Hepatocyte (in vitro differentiated cells): ENCODE measurements around the gene SPDYE4. TPM values are rescaled to one million over a fixed set of nuclear protein-coding genes. Genes with fewer than 3 reads are reported as not detected.

ENCODE experiments used
- DNase-seq: peaks from one replicate; pipeline ENCODE4 v3.0.0-alpha.2; 2016; ENCODE audit warnings: low spot score
- H2AFZ ChIP-seq: fragments of 200-600 bp; sonication (generic); 2 replicates; pipeline ENCODE4 v1.6.0; 2016; ENCODE audit warnings: antibody characterized with exemption, mild to moderate bottlenecking
- H3K27ac ChIP-seq: fragments of 200-600 bp; sonication (generic); 2 replicates; pipeline ENCODE4 v1.5.1; 2016; ENCODE audit warnings: mild to moderate bottlenecking
- H3K27me3 ChIP-seq: fragments of 200-600 bp; sonication (generic); 2 replicates; pipeline ENCODE4 v1.6.1; 2016
- H3K36me3 ChIP-seq: fragments of 200-600 bp; sonication (generic); replicated peaks from 2 replicates; pipeline ENCODE4 v1.5.1; 2016; ENCODE audit warnings: low read depth; ENCODE audit not compliant: insufficient read depth
- H3K4me1 ChIP-seq: fragments of 200-600 bp; sonication (generic); 2 replicates; pipeline ENCODE4 v1.5.1; 2016; ENCODE audit warnings: mild to moderate bottlenecking, moderate library complexity; ENCODE audit not compliant: insufficient read depth
- H3K4me2 ChIP-seq: fragments of 200-600 bp; sonication (generic); 2 replicates; pipeline ENCODE4 v1.6.0; 2016
- H3K4me3 ChIP-seq: fragments of 200-600 bp; sonication (generic); 2 replicates; pipeline ENCODE4 v1.5.1; 2016; ENCODE audit warnings: mild to moderate bottlenecking
- H3K79me2 ChIP-seq: fragments of 200-600 bp; sonication (generic); 2 replicates; pipeline ENCODE4 v1.6.0; 2017; ENCODE audit warnings: mild to moderate bottlenecking
- H3K9me2 ChIP-seq: fragments of 200-600 bp; sonication (generic); replicated peaks from 2 replicates; pipeline ENCODE4 v1.6.0; 2017; ENCODE audit warnings: mild to moderate bottlenecking; ENCODE audit not compliant: insufficient read depth
- H3K9me3 ChIP-seq: fragments of 200-600 bp; sonication (generic); 2 replicates; pipeline ENCODE4 v1.5.1; 2016; ENCODE audit warnings: low read depth, mild to moderate bottlenecking
- H4K20me1 ChIP-seq: fragments of 200-600 bp; sonication (generic); 2 replicates; pipeline ENCODE4 v1.6.0; 2016; ENCODE audit warnings: mild to moderate bottlenecking; ENCODE audit not compliant: insufficient read depth, poor library complexity, severe bottlenecking
- EZH2 ChIP-seq: fragments of 200-600 bp; sonication (generic); IDR thresholded peaks from 2 replicates; pipeline ENCODE4 v1.6.1; 2016; ENCODE audit warnings: antibody characterized with exemption, mild to moderate bottlenecking, borderline replicate concordance
- EZH2phosphoT487 ChIP-seq: fragments of 200-600 bp; sonication (generic); IDR thresholded peaks from one replicate; pipeline ENCODE4 v1.6.1; 2018; ENCODE audit warnings: antibody characterized with exemption, mild to moderate bottlenecking, low read depth, moderate library complexity; ENCODE audit not compliant: unreplicated experiment, severe bottlenecking
- WGBS: methylation state at CpG from one replicate; pipeline ENCODE4 v1.1.6; 2016; ENCODE audit warnings: low lambda C conversion rate; ENCODE audit errors: missing lambda C conversion rate; 5-methylcytosine and 5-hydroxymethylcytosine counted together
- polyA plus RNA-seq: library from polyadenylated mRNA; unstranded; fragments of >200 nt; fragmentation: Nextera tagmentation; extraction: Ambion mirVana; gene quantifications from 2 replicates; pipeline ENCODE4 v1.2.1, GENCODE V29; 2016
- total RNA-seq: library from RNA; depleted of rRNA; stranded (reverse); fragments of >200 nt; gene quantifications from 2 replicates; pipeline ENCODE4 v1.2.3, GENCODE V29; 2014
- TF ChIP-seq, protein P1 (sequence below): fragments of 200-600 bp; sonication (generic); IDR thresholded peaks from 2 replicates; pipeline ENCODE4 v1.5.1; 2016; ENCODE audit warnings: antibody characterized with exemption, mild to moderate bottlenecking; ENCODE audit not compliant: poor library complexity

SPDYE4 gene
- total and polyA plus RNA-seq, 2 experiments from 2014 or later: not detected

DNA sequence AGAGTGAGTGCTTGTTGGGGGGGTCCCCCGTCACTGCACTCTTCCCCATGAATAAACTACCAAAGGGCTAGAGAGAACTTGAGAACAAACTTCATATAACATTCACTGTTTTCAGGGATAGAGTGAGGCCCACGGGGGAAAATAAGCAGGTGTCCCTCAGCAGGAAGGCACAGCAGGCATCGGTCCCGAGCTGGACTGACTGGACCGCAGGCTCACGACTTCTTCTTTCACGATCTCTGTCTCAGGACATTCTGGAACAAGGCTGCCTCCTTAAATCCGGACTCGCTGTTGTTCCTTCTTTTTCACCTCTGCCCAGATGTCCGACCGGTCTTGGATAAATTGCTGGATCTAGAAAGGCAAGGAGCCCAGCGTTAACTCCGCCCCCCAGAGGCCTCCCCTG lies 28.5 kb downstream of the SPDYE4 start:
- no peak overlapping the region for H3K4me3 ChIP-seq
- 90% methylated on average over 13 of the region's 13 CpGs for WGBS
- H3K9me2 ChIP-seq: no peaks in the 10 kb centered on the region
- no peaks in the 10 kb centered on the region for H3K79me2 ChIP-seq
- no peaks in the 10 kb centered on the region for H3K9me3 ChIP-seq
- no peak overlapping the region for H3K4me2 ChIP-seq
- no peak overlapping the region for H3K27ac ChIP-seq
- no peak for DNase-seq
- H3K4me1 ChIP-seq: no peaks in the 10 kb centered on the region
- no peaks in the 10 kb centered on the region for H3K36me3 ChIP-seq
- H4K20me1 ChIP-seq: no peaks in the 10 kb centered on the region
- H3K27me3 ChIP-seq: no peaks in the 10 kb centered on the region
- TF ChIP-seq EZH2: no peak
- TF ChIP-seq EZH2phosphoT487: no peak
- no peak overlapping the region for H2AFZ ChIP-seq

DNA sequence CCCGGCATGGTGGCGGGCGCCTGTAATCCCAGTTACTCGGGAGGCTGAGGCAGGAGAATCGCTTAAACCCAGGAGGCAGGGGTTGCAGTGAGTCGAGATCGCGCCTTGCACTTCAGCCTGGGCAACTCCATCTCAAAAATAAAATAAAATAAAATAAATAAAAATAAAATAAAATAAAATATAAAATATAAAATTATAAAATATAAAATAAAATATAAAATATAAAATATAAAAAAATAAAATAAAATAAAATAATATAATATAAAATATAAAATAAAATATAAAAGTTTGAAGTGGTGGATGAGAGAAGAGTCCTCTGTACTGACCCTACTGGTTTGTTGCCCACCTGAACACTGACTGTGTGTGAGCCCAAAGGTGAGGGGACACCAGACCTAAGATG lies 28.9 kb downstream of the SPDYE4 start:
- no peak for DNase-seq
- no peaks in the 10 kb centered on the region for H3K36me3 ChIP-seq
- WGBS: 85% methylated on average over 8 of the region's 8 CpGs
- H3K4me2 ChIP-seq: no peak overlapping the region
- no peaks in the 10 kb centered on the region for H3K79me2 ChIP-seq
- H3K9me2 ChIP-seq: no peaks in the 10 kb centered on the region
- H4K20me1 ChIP-seq: no peaks in the 10 kb centered on the region
- H3K4me1 ChIP-seq: no peaks in the 10 kb centered on the region
- TF ChIP-seq EZH2: no peak
- TF ChIP-seq, protein P1, sequence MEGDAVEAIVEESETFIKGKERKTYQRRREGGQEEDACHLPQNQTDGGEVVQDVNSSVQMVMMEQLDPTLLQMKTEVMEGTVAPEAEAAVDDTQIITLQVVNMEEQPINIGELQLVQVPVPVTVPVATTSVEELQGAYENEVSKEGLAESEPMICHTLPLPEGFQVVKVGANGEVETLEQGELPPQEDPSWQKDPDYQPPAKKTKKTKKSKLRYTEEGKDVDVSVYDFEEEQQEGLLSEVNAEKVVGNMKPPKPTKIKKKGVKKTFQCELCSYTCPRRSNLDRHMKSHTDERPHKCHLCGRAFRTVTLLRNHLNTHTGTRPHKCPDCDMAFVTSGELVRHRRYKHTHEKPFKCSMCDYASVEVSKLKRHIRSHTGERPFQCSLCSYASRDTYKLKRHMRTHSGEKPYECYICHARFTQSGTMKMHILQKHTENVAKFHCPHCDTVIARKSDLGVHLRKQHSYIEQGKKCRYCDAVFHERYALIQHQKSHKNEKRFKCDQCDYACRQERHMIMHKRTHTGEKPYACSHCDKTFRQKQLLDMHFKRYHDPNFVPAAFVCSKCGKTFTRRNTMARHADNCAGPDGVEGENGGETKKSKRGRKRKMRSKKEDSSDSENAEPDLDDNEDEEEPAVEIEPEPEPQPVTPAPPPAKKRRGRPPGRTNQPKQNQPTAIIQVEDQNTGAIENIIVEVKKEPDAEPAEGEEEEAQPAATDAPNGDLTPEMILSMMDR: no peak
- TF ChIP-seq EZH2phosphoT487: no peak
- H3K27me3 ChIP-seq: no peaks in the 10 kb centered on the region
- H3K9me3 ChIP-seq: no peaks in the 10 kb centered on the region
- H2AFZ ChIP-seq: no peak overlapping the region
- H3K4me3 ChIP-seq: no peak overlapping the region
- H3K27ac ChIP-seq: no peak overlapping the region

DNA sequence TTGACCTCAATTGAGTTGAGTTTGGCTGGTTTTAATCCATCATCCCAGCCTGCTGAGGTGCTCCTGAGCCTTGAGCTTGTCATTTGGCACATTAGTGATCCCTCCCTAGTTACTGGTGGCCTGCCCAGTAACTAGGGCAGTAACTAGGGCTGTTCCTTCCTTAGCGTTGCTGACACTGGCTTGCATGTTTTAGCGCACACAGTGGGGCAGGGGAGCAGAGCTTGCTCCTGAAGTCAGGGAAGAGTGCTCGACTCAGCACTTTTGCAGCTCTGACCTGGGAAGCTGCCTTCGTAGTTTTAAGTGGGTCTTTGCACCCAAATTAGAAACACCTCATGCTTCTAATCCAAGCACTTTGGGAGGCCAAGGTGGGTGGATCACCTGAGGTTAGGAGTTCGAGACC lies 29.4 kb downstream of the SPDYE4 start:
- TF ChIP-seq EZH2phosphoT487 (no peak), EZH2 (no peak)
- TF ChIP-seq, protein P1: no peak
- Histone ChIP-seq H3K36me3 (no peaks in the 10 kb centered on the region), H3K79me2 (no peaks in the 10 kb centered on the region), H3K4me3 (no peak overlapping the region), H3K4me2 (no peak overlapping the region), H3K9me3 (no peaks in the 10 kb centered on the region), H3K4me1 (no peaks in the 10 kb centered on the region), H3K27ac (no peak overlapping the region), H3K9me2 (no peaks in the 10 kb centered on the region), H3K27me3 (no peaks in the 10 kb centered on the region), H4K20me1 (no peaks in the 10 kb centered on the region), H2AFZ (no peak overlapping the region)
- no peak for DNase-seq
- WGBS: 78% methylated on average over 5 of the region's 5 CpGs

DNA sequence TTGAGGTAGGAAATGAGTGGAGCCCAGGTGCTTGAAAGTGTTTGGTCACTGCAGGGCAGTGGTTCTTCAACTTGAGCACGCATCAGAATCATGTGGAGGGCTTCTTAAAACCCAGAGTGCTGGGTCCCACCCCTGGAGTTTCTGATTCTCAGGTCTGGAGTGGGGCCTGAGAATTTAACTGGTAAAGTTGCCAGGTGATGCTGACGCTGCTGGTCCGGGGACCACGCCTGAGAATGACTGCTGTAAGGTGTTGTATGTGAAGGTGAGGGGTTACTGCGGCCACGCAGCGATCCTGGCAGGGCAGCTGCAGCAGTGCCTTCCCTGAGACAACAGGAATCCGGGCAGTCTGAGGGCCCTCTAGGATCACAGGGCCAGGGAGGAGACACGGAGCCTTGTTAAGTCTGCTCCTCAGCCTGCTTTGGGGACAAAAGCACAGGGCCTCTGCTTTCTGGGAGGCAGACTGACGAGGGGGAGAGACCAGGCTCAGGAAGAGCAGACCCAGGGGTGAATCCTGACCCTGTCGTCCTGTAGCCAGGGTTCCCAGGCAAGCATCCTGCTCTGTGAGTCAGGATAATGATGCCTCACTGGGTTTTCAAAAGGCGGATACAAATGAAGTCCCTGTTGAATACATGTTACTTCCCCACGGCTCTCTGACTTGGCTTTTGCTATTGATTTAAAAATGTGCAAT lies 30.0 kb downstream of the SPDYE4 start:
- Histone ChIP-seq H3K4me3 (no peak overlapping the region), H3K9me2 (no peaks in the 10 kb centered on the region), H3K36me3 (no peaks in the 10 kb centered on the region), H3K79me2 (no peaks in the 10 kb centered on the region), H3K4me1 (no peaks in the 10 kb centered on the region), H3K27ac (no peak overlapping the region), H3K27me3 (no peaks in the 10 kb centered on the region), H3K4me2 (no peak overlapping the region), H3K9me3 (no peaks in the 10 kb centered on the region), H4K20me1 (no peaks in the 10 kb centered on the region), H2AFZ (no peak overlapping the region)
- 83% methylated on average over 13 of the region's 13 CpGs for whole genome bisulfite sequencing
- DNase-seq: no peak
- no peak for TF ChIP-seq EZH2
- no peak for TF ChIP-seq EZH2phosphoT487
- TF ChIP-seq, protein P1: no peak
